T follicular helper cell (primary cell): ENCODE measurements around the gene PLEK.
"Not testable (repeated sequence)": the region's sequence is repeated elsewhere in the genome, so short reads cannot be mapped to it uniquely, and the experiment has no call there.

Experiments
- DNase-seq: peaks from one replicate; pipeline ENCODE4 v3.0.0-alpha.2; 2020; ENCODE audit warnings: low read depth

PLEK gene

DNA sequence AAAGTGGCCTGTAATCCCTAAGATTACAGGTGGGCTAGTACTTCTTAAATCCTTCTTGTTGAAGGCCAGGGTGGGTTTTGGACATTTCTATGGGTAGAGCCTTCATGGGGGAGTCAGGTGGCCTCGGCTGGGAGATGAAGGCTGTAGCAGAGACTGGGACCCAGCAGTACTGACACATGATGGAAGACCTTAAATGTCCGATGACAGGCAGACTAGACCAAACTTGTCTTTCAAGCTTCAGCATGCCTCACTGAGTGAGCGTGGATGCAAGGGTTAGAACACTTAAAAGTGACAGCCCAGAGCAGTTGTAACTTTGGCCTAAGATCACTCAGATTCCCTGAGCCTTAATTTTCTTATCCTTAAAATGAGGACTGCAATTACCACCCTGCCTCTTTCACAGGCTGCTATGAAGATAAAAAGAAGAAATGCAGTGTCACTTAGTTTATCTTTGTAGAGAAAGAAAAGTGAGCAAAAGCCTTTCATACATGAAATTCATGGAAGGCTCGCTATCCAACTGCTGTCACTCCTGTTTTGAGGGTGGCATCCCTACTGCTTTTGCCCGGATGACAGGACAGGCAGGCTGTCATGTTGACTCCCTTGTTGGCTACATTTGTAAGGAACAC, 19.5 kb downstream of the PLEK start:
- DNase-seq = no peak

DNA sequence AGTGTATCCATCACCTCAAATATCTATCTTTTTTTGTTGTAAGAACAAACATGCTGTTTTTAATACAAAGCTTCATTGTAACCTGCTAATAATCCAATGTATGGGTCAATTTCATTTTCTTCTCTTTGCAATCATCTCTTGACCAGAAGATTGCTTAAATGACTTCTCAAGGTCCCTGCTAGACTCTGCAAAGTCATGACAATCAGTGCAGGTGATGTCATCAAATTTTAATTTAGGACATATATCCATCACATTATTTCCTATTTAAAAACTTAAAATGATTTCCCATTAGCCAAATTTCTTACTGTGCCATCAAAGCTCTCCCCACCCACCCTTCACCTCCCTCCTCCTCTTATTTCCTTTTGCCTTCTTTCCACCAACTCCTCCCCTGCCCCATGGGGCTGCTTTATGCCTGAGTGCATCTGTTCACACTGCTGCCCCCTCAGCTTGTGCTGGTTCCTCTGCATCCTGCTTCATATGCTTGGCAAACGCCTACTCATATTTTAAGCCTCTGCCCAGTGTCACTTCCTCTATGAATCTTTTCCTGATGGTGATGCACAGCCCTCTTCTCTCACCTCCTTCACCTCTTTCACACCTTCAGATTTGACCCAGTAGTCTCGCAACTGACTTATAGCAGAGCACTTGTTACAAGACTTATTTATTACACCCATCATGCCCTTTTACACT, 20.3 kb downstream of the PLEK start:
- DNase-seq = no peak

DNA sequence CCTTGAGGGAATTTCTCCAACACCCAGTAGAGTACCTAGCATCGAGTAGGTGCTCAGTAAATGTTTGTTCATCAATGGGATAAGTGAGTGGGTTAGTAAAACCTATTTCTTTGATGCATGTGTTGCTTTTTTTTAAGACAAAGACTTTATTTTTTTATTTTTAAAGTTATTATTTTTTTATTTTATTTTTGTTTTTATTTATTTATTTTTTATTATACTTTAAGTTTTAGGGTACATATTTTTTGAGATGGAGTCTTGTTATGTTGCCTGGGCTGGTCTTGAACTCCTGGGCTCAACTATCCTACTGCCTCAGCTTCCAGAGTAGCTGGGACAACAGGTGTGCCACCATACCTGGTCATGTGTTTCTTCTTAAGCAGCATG, 20.8 kb downstream of the PLEK start:
- no peak for DNase-seq

DNA sequence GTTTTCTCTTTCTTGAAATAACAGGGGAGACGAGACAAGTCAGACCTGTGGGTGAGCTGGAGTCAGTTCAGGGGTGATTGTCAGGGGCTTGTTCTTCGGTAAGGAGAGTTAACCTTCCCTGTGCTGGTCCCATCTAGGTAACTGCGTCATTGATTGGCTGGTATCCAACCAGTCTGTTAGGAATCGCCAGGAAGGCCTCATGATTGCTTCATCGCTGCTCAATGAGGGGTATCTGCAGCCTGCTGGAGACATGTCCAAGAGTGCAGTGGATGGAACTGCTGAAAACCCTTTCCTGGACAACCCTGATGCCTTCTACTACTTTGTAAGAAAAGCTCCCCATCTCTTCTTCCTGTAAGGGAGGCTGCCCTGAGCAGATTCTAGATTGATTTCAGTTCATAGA, 21.3 kb downstream of the PLEK start:
- no peak for DNase-seq

DNA sequence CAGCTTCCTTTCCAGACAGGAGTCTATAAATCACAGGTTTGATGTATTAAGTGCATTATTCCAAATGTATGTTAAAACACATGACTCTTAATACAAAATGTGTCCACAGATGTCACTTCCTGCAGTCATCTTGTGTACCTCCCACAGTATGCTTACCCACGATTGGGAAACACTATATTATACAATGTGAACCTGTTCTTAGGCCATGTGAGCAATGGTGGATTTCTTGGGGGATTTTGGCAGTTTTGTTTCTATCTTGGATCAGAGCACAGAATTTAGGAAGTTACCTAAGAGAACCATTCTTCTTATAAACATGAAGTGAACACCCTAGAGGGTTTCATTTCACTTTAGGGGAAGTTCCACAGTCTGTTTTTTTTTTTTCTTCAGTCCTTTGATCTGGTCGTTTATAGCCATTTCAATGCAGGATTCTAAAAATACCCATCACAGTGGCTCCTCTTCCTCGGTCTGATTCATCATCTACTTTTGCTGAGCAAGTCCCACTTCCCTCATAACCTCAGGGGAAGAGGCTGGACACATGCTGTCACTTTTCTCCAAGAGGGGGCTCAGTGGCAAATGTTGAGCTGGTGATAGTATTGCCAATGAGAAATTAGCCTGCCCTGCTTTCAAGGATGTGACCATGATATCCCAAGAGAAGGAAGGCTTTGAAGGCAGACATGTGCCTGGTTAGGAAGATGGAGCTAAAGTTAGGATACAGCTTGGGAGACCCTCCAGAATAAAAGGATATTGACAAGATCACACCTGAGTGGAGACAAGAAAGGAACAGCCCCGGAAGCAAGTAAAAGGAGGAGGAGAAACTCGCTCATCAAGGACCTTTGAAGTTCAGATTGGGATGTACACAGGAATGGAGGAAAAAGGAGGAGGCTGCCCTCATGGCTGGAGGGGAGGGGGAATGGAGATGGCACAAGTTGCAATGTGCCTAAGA, 22.6 kb downstream of the PLEK start:
- no peak for DNase-seq

DNA sequence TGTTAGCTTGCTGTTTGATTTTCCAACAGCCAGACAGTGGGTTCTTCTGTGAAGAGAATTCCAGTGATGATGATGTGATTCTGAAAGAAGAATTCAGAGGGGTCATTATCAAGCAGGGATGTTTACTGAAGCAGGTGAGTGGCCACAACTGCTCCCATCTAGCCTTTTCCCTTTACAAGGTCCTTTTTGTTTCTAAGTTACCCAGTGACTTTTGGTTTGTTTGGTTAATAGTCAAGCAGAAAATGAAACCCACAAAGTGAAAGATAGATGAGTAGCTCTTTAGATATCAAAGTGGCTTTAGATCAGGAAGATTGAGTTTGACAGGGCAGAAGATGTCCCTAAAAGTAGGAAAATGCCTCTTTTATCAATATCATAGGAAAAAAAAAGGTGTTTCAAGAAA, 23.3 kb downstream of the PLEK start:
- DNase-seq = no peak

DNA sequence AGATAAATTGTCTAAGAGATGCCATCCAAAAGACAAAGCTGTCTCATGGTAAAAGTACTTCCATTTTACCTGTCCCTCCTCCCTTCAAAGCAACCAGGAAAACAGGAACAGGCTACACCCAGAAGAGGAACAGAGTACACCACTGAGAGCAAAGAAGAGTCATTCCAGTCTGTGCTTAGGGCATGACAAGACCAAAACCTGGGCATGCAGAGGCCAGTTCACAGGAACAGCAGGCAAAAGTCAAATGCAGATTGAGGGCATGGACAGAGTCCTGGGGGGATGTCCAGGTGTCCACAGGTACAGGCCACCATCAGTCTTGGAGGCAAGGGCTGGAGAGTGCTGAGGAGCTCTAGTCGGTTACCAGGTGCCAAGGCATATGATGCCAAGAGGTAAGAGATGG, 23.7 kb downstream of the PLEK start:
- no peak for DNase-seq

DNA sequence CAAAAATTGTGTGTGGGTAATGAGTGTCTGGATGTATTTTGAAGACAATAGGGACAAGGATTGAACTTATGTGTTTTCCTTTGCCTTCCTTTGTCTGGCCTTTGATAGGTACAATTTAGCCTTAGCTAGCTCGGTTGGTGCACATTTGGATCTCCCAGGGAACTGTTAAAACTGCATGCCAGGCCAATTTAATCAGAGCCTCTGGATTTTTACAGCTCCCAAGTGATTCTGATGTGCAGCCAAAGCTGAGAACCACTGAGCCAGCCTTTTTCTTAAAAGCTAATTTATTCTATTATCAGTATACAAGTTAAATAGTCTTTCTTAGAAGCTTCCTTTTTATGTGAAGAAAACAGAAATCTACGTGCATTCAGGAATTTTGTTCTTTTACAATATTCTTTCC, 25.0 kb downstream of the PLEK start:
- DNase-seq = no peak

DNA sequence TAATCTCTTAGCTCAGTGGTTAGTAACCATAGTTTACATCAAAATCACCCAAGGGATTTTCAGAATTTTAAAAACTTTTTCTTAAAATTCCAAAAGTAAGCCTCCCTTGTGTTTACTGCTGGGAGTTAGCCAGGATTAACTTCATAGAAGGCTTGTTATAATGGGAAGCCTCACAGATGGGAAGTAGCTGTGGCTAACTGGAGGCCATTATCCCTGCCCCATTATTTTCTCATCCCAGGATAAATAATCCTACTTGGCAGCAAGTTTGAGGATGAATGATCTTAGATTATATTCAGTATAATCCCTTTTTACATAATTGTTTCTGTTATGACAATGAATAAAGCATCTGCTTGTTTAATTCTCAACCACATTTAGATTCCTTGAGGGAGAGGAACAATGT, 25.5 kb downstream of the PLEK start:
- DNase-seq = no peak

DNA sequence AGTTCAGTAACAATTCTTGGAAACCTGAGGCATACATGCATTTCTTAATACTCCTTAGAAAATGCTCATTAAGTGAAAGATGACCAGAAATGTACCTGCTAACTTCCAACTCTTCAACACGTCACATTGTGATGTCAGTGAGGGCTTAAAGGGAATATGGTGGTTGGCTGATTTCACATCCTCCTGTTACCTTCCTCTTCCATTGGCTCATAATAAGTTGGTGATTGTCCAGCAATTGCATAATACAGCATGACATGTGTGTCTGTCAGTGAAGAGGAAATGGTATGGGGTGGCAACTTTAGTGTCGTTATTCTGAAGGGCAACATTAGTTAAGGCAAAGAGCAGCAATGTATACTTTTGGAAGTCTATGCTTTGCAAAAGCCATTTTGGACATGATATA, 26.0 kb downstream of the PLEK start:
- no peak for DNase-seq

DNA sequence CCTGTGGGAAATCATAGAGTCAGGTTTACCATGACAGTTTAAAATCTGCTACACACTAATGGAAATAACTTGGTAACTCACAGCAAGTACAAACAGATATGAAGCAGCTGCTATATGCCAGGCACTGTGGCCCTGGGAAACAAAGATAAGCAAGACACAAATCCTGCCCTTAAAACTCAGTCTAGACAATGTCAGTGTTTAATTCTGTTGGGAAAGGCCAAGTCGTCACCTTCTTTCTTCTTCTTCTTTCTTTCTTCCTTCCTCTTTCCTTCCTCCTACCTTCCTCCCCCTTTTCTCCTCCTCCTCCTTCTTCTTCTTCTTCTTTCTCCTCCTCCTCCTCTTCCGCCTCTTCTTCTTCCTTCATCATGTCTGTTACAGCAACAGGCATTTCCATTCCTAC, 26.8 kb downstream of the PLEK start:
- DNase-seq = no peak

DNA sequence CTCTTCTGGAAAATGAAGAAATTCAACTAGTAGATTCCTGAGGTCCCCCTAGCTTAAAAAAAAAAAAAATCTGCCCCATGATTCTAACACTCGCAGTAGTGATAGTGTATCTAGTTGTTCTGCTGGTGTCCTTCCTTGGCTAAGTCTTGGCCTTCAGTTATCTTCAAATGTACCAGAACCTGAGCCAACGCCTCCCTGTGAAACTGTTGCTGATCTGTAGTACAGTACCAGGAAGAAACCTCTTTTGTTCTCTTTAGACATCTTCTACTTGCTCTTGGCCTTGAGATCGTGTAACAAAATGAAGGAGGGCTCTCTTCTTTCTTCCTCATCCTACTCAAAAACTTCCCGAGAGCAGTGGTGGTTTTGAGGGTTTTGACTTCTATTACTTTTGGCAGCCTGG, 31.0 kb downstream of the PLEK start:
- no peak for DNase-seq

DNA sequence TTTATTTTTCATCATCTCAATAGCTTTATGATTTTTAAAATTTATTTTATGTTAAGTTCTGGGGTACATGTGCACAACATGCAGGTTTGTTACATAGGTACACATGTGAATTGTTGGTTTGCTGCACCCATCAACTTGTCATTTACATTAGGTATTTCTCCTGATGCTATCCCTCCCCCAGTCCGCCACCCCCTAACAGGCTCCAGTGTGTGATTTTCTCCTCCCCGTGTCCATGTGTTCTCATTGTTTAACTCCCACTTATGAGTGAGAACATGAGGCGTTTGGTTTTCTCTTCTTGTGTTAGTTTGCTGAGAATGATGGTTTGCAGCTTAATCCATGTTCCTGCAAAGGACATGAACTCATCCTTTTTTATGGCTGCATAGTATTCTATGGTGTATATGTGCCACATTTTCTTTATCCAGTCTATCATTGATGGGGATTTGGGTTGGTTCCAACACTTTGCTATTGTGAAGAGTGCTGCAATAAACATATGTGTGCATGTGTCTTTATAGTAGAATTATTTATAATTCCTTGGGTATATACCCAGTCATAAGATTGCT, 32.7 kb downstream of the PLEK start:
- not testable (repeated sequence) for DNase-seq

DNA sequence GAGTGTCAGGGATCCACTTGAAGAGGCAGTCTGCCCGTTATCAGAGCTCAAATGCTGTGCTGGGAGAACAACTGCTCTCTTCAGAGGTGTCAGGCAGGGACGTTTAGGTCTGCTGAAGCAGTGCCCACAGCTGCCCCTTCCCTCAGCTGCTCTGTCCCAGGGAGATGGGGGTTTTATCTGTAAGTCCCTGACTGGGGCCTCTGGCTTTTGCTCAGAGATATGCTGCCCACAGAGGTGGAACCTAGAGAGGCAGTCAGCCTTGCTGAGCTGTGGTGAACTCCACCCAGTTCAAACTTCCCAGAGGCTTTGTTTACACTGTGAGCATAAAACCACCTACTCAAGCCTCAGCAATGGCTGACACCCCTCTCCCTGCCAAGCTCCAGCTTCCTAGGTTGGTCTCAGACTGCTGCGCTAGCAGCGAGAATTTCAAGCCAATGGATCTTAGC, 38.1 kb downstream of the PLEK start:
- no peak for DNase-seq

DNA sequence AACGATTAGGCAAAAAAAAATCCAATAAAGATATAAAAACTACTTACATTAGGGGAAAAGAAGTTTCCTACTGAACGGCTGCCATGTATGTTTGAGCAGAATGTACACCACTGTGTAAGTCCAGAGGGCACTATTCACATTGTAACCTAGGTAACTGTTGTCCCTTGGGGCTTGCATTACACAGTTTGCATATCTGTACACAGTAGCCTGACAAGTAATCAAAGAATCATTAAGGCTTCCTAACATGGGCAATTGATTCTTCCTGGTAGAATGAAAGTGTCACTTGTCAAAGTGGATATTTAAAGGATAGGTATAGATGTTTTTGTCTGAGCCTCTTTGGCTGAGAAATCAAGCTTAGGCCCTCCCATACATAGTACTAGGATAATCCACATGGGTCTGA, 39.1 kb downstream of the PLEK start:
- no peak for DNase-seq

DNA sequence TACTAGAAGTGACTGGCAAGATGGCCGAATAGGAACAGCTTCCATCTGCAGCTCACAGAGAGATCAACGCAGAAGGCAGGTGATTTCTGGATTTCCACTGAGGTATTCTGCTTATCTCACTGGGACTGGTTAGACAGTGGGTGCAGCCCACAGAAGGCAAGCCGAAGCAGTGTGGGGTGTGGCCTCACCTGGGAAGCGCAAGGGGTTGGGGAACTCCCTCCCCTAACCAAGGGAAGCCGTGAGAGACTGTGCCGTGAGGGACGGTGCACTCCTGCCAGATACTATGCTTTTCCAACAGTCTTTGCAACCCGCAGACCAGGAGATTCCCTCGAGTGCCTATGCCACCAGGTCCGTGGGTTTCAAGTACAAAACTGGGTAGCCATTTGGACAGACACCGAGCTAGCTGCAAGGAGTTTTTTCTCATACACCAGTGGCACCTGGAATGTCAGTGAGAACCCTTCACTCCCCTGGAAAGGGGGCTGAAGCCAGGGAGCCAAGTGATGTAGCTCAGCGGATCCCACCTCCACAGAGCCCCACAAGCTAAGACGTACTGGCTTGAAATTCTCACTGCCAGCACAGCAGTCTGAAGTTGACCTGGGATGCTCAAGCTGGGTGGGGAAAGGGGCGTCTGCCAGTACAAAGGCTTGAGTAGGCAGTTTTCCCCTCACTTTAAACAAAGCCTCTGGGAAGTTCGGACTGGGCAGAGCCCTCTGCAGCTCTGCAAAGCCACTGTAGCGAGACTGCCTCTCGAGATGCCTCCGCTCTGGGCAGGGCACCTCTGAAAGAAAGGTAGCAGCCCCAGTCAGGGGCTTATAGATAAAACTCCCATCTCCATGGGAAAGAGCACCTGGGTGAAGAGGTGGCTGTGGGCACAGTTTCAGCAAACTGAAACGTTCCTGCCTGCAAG, 40.1 kb downstream of the PLEK start:
- no peak for DNase-seq

DNA sequence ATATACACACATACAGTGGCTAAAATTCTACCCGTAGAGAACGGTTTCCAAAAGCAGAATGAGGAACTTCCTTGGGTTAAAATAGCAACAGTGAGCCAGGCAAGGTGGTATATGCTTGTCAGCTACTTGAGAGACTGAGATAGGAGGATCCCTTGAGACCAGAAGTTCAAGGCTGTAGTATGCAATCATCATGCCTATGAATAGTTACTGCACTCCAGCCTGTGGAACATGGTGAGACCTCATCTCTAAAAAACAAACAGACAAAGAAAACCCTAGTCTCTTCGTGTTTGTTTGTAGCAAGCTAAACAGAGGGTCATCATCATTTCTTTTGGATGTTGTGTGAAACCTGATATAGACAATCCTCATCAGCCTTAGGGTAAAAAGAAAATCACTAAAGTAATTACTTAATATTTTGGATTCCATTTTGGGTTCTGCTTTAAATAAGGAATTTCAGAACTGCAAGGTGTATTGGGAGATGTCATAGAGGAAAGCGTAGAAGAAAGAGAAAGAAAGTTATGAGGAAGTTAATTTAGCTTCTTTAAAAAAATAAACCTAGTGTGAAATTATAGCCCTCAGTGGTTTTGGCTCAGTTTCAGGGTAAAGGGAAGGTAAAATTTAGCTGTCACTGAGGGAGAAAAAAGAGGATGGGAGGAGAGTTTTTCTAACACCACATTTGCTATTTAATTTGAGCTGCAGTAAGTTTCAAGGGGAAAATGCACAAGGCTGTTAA, 46.5 kb downstream of the PLEK start:
- no peak for DNase-seq

DNA sequence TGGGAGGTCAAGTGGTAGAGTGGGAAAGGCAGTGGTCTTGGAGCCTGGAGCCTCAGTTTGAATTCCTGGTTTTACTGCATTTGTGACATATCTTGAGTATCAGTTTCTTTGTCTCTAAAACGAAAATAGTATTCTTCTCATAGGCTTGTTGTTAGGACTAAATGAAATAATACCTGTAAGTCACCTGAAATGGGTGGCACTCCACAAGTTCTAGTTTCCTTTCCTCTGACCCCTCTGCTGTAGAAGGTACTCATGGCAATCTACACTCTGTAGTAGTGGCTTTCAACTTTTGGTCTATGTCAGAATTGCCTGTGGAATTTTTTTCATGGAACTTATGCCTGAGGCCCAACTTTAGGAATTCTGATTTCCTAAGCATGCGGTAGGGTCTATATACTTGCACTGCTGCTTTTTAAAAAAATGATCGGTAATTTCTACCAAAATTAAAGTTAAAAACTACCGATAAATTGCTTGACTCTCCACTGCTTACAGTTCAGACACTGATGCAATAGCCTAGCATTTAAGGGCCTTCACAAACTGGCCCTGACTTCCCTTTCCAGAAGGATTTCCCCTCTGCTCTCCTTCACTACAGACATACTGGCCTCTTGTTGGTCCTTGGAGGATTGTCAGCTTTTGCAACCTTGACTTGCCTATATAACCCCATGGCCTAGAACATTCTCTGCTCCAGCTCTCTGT, 47.2 kb downstream of the PLEK start:
- DNase-seq = no peak

DNA sequence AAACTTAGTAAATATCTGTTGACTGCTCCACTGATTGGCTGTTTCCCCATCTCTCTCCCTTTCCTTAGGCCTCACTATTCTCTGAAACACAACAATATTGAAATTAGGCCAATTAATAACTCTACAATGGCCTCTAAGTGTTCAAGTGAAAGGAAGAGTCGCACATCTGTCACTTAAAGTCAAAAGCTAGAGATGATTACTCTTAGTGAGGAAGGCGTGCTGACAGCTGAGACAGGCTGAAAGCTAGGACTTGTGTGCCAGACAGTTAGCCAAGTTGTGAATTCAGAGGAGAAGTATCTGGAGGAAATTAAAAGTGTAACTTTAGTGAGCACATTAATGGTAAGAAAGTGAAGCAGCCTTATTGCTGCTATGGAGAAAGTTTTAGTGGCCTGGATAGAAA, 48.4 kb downstream of the PLEK start:
- no peak for DNase-seq

DNA sequence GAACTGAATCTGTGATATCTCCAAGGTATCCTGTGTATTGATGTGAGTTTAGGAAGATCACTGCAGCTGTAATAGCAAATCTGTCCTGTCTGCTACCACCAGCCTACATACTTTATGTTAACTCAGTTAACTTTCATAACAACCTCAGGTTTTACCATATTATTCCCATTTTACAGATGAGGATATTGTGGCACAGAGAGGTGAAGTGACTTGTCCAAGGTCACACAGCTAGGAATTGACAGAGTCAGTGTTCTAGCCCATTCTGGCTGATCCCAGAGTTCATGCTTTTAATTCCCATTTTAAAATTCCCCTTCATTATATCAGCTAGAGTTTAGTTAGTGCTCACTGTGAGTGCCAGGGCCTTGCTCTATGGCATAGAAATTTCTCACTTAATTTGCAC, 49.4 kb downstream of the PLEK start:
- no peak for DNase-seq
